Measurements from ENCODE around the gene KIAA0753. TPM values are rescaled to one million over a fixed set of nuclear protein-coding genes. Genes with fewer than 3 reads are reported as not detected.

KIAA0753 gene
- polyA plus RNA-seq, 5 donors, result 25.1 to 45.0 (median 38.4) TPM

- no peak for DNase-seq
These were observed 67.5 kb downstream of the KIAA0753 start for GRCh38 chr17:6572972-6573370.

- DNase-seq, result no peak
These were observed 69.1 kb downstream of the KIAA0753 start for GRCh38 chr17:6571452-6571781.

- no peak for DNase-seq
These were observed 69.6 kb downstream of the KIAA0753 start for GRCh38 chr17:6570731-6571451.

GRCh38 chr17:6569370-6570285, 70.9 kb downstream of the KIAA0753 start:
- no peak for DNase-seq

- DNase-seq, result no peak
These were observed 72.2 kb downstream of the KIAA0753 start for GRCh38 chr17:6568184-6568758.

GRCh38 chr17:6567528-6568183, 72.9 kb downstream of the KIAA0753 start:
- DNase-seq, result no peak

GRCh38 chr17:6561446-6561845, 79.1 kb downstream of the KIAA0753 start:
- DNase-seq, result no peak

GRCh38 chr17:6560496-6560895, 80.0 kb downstream of the KIAA0753 start:
- DNase-seq, result no peak

- no peak for DNase-seq
These were observed 80.7 kb downstream of the KIAA0753 start for GRCh38 chr17:6559753-6560215.

GRCh38 chr17:6558932-6559752, 81.4 kb downstream of the KIAA0753 start:
- DNase-seq, result peak in 1 of 2 donors; percentile 24

- no peak for DNase-seq
These were observed 82.2 kb downstream of the KIAA0753 start for GRCh38 chr17:6558276-6558675.

- no peak for DNase-seq
These were observed 83.5 kb downstream of the KIAA0753 start for GRCh38 chr17:6557040-6557438.

GRCh38 chr17:6556121-6557039, 84.1 kb downstream of the KIAA0753 start, which contains the start of gene PITPNM3:
Gene PITPNM3 (minus strand): TSS chr17:6556555. CDS start chr17:6556406, 149 bp downstream.
- no peak for DNase-seq

GRCh38 chr17:6555331-6556120, 85.0 kb downstream of the KIAA0753 start:
- DNase-seq, result no peak

GRCh38 chr17:6554871-6555330, 85.6 kb downstream of the KIAA0753 start:
- DNase-seq, result no peak

- DNase-seq, result no peak
These were observed 86.2 kb downstream of the KIAA0753 start for GRCh38 chr17:6554342-6554741.

GRCh38 chr17:6551869-6552531, 88.5 kb downstream of the KIAA0753 start:
- DNase-seq, result peak; percentile 78 to 81

GRCh38 chr17:6551356-6551755, 89.2 kb downstream of the KIAA0753 start:
- DNase-seq, result no peak
